Activated CD8-positive, alpha-beta memory T cell treated with anti-CD3 and anti-CD28 coated beads for 36 hours (primary cell): ENCODE measurements around the gene PKP4. TPM values are rescaled to one million over a fixed set of nuclear protein-coding genes. Genes with fewer than 3 reads are reported as not detected.
"Not testable (repeated sequence)": the region's sequence is repeated elsewhere in the genome, so short reads cannot be mapped to it uniquely, and the experiment has no call there.

ENCODE experiments used
- CTCF ChIA-PET: fragments of 350-600 bp; sonication (Branson Sonifier 250); formaldehyde crosslinking; loops from one replicate; lab custom pipeline; 2021; ENCODE audit warnings: antibody characterized with exemption; lab: Charles Lee
- POLR2A ChIA-PET: fragments of 350-600 bp; sonication (Branson Sonifier 250); formaldehyde crosslinking; loops from one replicate; lab custom pipeline; 2021; ENCODE audit warnings: antibody characterized with exemption; lab: Charles Lee
- total RNA-seq, 2 experiments: library from RNA; stranded (reverse); gene quantifications; one replicate each; pipeline ENCODE4 v1.2.3, GENCODE V29; 2021

The PKP4 gene
- total RNA-seq, 2 experiments from 2014 or later = 36.5 to 37.5 TPM

DNA sequence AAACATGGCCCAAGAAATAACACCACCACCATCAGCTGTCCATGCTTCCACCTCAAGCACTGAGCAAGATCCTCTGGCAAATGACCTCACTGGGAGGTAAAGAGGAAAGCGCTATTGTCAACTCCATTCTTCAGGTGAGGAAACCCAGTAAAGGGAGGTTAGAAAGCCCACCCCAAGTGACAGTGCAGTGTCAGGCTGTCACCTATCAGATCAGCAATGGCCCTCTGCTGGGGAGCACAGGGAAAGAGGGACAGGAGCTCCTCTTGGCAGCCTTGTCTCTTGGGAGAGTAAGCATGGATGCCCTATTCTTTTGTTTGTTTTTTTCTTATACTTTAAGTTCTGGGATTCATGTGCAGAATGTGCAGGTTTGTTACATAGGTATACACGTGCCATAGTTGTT lies 234.1 kb downstream of the PKP4 start:
- CTCF ChIA-PET = no interaction called here

DNA sequence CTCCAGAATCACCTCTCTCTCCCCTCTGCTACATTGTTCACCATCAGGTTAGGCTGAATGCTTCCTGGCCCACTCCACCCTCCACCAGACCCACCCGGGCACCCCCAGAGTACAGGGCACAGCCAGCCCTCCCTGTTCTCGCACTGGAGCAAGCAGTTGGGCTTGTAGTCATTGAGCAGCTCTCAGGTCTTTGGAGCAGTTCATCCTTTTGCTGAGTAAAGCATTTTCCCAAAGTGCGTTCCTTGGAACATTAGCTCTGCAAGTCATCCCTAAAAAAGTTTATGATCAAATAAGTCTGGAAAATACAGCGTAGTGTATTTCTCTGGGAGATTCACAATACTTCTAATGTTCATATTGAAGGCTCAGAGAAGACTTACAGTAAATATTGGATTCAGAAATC lies 234.9 kb downstream of the PKP4 start:
- ChIA-PET POLR2A (no interaction called here), CTCF (no interaction called here)

More for the DNA sequence above, 234.1 kb downstream of the PKP4 start:
- POLR2A ChIA-PET = no interaction called here

DNA sequence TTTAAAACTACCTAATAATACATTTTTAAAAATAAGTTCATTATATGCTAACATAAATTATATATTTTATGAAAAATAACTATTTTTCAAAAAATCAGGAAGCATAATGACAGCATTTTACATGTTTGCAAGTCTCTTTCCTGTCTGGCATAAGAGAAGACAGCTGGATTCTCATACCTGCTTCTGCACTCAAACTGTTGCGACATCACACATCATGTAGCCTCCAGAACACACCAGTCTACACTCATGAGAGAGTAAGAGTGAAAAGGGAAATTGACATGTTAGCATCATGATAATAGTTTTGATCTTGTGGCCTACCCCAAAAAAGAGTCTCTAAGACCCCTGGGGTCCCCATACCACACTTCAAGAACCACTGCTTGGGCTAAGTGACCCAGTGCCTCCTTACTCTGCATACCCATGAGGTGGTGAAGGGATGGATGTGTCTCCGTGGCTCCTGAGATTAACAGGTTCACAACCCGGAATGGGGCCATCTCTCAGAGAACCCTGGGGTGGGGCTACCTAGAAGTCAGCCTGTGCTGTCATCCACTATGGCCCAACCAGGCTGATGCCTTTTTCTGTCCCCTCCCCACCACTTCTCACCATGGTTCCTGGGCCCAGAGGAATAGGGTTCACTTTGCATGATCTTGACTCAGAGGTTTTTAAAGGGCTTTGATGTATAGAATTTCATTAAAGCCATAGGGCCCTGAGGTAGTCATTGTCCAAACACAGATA lies 235.8 kb downstream of the PKP4 start:
- ChIA-PET CTCF (no interaction called here), POLR2A (no interaction called here)

DNA sequence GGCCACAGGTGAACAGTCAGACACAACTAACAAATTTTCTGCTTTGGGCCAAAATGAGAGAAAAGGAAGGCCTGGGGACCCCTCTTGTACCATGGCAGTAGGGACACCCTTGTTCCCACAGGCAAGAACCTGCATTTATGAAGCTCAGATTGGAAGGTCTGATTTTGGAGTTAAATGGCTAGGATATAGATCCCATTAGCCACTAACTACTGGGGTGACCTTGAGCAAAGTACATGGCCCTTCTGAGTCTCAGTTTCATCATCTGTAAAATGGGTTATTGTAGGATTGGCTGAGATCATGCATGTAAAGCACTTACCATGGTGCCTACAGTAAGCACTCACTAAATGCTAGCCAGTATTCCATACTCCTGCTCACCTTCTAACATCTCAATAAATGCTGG lies 236.7 kb downstream of the PKP4 start:
- ChIA-PET CTCF (no interaction called here), POLR2A (no interaction called here)

DNA sequence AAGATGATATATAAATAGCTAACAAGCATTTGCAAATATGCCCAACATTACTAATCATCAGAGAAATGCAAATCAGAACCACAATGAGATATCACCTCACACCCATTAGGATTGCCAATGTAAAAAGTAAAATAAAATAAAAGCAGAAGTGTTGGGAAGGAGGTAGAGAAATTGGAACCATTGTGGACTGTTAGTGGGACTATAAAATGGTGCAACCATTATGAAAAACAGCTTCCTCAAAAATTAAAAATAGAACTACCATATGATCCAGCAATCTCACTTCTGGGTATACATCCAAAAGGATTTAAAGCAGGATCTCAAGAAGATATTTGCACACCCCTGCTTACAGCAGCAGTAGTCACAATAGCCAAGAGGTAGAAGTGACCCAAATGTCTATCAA lies 238.6 kb downstream of the PKP4 start:
- ChIA-PET CTCF (no interaction called here), POLR2A (no interaction called here)

DNA sequence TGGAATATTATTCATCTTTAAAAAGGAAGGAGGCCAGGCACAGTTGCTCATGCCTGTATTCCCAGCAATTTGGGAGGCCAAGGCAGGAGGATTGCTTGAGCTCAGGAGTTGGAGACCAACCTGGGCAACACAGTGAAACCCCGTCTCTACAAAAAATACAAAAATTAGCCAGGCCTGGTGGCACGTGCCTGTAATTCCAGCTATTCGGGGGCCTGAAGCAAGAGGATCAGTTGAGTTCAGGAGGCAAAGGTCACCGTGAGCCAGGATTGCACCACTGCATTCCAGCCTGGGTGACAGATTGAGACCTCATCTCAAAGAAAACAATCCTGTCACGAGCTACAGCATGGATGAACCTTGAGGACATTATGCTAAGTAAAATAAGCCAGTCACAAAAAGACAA lies 239.0 kb downstream of the PKP4 start:
- POLR2A ChIA-PET = not testable (repeated sequence)

DNA sequence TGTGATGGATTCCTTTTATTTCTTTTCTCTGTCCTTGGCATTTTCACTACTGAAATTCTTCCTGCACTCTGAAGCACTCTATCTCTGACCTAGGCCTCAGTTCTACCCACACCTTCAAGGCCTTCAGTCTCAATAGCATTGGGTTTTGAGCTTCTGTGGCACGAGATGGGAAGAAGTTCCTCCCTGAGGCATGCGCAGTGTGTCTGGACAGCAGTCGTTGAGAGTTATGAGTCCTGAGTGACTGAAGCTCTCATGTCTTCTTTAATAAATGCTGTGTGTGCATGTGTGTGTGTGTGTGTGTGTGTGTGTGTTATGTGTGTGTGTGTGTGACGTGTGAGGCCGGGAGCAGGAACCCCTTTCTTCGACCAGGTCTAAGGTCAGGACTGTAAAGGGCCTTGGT lies 242.6 kb downstream of the PKP4 start:
- CTCF ChIA-PET = interaction anchor here (0.6 kb wide), 1 partner anchor 124 kb away, joined by 6 read pairs; no protein-coding TSS in a partner anchor
- POLR2A ChIA-PET = no interaction called here

More for the DNA sequence above, 239.0 kb downstream of the PKP4 start:
- CTCF ChIA-PET = not testable (repeated sequence)

DNA sequence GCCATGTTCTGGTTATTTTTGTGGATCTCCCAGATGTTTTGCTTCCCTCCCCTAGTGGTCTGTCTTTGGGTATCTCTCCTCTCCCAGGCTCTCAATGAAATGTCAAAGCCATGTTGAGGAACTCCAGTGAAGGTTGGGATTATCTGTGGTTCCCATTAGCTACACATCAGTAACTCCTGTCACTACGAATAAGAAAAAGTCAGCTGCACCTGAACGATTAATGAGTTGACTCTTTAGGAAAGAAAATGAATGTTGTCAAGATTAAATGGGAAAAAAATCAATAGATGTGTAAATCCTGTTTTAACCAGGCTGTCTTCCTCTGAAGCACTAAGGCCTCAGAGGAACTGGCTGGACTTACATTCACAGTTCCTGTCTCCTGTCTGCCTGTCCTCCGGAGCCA lies 244.3 kb downstream of the PKP4 start:
- ChIA-PET POLR2A (no interaction called here), CTCF (no interaction called here)

DNA sequence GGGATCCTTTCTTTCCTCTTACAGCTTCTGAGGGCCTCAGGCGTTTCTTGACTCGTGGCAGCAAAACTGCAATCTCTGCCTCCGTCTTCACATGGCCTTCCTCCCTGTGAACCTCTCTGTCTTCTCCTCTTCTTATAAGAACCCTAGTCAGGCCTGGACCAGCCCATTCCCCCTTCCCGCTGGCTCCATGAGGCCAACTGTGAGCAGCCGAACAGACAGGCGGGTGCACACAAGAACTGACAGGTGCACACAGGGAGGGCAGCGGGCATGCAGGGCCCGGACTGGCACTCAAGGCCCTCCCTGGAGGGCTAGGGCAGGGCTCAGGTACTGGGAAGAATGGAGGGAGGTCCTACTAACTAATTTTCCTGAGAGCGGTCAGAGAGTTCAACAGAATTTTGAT lies 246.0 kb downstream of the PKP4 start:
- ChIA-PET CTCF (no interaction called here), POLR2A (no interaction called here)

DNA sequence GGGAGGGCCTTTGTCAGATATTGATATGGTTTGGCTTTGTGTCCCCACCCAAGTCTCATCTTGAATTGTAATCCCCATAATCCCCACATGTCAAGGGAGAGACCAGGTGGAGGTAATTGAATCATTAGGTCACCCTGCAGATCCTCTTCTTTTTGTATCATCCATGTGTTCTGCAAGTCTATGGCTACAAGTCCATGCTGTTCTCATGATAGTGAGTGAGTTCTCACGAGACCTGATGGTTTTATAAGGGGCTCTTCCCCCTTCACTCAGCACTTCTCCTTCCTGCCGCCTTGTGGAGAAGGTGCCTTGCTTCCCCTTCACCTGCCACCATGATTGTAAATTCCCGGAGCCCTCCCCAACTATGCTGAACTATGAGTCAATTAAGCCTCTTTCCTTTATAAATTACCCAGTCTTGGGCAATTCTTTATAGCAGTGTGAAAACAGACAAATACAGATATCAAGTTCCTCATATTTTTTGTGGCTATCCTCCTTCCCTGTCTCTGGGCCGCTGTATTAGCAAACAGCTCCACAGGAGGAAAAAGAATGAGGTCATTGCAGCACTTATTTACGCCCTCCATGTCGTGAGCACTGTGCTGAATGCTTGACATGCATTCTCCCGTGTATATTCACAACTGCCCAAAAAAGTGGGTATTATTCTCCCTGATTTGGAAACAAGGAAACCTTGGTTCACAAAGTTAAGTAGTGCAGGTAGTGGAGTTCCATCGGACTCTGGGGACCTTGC lies 248.1 kb downstream of the PKP4 start:
- POLR2A ChIA-PET, CTCF ChIA-PET: not testable (repeated sequence)

DNA sequence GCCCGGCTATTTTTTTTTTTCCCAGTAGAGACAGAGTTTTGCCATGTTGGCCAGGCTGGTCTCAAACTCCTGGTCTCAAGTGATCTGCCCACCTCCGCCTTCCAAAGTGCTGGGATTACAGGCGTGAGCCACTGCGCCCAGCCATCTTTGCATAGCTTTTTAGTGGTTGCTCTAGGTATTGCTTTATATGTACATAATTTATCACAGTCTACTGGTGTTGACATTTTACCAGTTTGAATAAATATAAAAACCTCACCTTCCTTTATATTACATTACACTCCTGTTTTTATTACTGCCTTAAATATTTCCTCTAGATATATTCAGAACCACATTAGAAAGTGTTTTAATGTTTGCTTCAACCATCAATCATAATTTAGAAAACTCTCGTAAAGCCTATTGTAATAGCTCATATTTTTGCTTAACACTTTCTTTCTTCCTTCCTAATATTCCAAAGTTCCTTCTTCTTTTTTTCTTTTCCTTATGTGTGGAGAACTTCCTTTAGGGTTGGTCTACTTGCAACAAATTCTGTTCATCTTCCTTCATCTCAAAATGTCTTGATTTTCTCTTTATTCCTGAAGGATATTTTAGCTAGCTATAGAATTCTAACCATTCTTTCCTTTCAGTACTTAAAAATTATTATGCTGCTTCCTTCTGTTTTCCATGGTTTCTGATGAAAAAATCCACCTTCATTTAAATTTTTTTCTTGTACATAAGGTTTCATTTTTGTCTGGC lies 256.2 kb downstream of the PKP4 start:
- ChIA-PET CTCF (interaction anchor here (0.7 kb wide), 1 partner anchor 19 kb away, joined by 3 read pairs; no protein-coding TSS in a partner anchor), POLR2A (no interaction called here)

DNA sequence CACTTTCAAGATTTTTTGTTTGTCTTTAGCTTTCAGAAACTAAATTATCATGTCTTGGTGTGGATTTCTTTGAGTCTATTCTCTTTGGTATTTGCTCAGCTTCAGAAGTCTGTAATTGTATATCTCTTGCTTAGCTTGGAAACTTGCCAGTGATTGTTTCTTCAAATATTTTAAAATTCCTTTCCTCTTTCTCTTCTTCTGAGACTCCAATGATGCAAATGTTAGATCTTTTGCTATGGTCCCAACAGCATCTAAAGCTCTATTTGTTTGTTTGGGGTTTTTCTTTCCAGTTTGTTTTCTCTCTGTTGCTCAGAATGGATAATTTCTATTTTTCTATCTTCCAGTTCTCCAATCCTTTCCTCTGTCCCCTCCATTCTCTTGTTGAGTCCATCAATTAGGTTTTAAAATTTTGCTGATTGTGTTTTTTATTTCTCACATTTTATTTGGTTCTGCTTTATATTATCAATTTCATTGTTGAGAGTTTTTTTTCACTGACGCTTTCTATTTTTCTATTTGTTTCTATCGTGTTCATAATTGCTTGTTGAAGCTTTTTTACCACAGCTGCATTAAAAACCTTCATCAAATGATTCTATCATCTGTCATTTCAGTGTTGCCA lies 256.9 kb downstream of the PKP4 start:
- CTCF ChIA-PET = no interaction called here
- POLR2A ChIA-PET = no interaction called here

DNA sequence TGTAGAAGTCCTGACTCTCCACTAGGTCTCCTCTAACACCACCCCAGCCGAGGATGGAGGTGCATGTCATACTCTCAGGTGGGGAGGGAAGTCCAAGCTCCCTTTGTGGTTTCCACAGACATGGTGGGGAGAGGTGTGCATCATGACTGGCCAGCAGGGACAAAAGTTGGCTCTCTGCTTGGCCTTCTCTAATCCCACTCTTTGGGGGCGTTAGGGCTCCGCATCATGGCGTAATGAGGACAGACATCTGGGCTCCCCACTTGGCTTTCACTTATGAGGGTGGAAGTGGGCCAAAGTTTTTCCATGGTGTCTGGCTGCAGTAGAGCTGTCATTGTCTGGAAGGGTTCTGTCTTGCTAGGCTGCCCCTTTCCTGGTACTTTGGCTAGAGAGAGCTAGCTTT lies 257.7 kb downstream of the PKP4 start:
- ChIA-PET CTCF (no interaction called here), POLR2A (no interaction called here)

DNA sequence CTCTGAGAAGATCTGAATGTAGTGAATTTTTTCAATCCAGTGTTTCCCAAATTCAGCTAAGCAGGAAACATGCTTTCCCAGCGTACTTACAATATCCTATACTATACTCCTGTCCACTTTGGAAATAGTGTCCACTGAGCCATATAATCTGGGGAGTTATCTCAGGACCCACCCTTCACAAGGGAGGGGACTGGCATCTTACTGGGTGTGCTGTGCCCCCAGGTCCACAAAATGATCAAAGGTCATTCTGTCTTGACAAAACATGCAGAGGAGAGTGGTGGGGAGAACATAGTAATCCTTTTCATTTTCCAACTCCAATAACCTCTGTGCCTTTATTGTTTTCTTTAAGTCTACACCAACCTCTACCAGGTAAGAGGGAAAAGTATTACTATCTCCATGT lies 258.6 kb downstream of the PKP4 start:
- POLR2A ChIA-PET = no interaction called here
- CTCF ChIA-PET = no interaction called here

DNA sequence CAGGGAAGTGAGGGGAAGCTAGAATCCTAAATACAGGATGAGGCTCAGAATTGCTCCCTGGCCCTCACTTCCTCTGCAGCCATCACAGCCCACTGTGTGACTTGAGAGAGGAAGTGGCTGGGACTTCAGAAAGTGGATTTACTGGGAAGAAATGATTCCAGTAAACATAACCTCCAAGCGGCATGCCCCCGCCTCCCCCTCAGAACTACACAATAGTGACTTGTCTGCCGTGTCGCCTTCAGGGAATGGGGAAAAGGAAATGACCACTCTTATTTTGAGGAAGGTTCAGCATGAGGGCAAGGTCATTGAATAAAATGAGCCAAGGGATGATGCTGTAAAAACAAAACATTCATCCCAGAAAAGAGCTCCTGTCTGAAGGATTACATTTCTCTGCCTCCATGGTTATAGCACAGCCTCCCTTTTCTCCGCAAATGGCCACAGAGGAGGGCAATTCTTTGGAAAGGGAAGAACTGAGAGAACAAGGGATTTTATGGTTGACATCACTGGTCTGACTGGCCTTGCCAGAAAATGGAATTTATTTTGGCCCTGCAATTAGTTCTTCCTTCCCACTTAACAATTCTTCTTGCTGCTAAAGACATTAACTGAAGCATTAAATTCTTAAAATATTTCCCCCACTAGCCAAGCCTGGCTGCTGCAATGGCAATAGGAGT lies 259.5 kb downstream of the PKP4 start:
- CTCF ChIA-PET = no interaction called here
- POLR2A ChIA-PET = no interaction called here

DNA sequence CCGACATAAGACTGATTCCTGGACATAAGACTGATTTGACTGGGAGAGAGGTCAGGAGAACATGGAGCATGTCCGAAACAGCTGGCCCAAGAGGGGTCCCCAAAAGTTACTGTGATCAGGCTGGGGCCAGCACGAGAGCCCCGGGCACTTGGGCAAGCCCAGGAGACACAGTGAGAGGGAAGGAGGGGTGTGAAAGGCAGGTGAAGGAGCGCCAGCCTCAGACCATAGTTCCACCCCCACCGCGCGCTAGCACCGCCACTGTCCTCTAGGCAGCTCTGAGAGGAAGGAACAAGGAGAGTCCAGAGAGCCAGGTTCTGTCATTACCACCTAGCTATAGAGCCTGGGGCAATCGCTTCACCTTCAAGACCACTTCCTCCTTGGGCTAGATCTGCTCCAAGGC lies 260.2 kb downstream of the PKP4 start:
- CTCF ChIA-PET = no interaction called here
- POLR2A ChIA-PET = no interaction called here

DNA sequence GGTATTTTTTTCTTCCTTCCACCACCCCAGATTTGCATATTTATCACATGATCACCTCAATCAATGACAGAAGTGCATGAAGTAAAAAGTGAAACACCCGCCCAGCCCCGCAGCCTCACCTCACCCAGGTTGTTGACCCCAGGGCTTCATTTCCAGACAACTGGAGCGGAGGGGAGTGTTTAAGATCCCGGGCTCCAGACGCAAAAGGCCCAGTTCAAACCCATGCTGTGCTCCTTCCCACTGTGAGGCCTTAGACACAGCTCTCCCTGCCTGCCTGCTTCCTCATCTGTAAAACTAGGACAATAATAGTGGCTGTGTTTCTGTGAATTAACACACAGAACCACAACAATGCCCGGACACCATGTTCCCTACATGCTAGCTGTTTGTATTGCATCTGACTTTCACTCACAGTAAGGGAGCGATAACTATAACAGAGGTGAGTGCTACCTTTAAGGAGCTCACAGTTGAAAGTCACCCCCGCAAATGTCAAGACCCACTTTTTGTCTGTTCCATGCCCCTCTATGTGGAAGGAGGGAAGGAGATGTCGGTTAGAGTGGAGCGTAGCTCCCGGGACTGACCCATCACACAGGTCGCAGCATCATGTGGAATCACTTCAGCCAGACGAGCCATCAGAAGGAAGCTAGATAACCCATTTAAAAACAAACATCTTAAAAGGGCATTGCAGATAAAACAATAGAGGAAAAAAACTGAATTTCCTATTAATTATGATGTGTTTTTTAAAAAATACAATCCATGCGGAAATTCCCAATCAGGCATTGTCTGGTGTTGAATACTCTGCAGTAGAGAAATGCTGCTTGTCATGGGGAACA lies 260.8 kb downstream of the PKP4 start:
- POLR2A ChIA-PET = no interaction called here
- CTCF ChIA-PET = no interaction called here

DNA sequence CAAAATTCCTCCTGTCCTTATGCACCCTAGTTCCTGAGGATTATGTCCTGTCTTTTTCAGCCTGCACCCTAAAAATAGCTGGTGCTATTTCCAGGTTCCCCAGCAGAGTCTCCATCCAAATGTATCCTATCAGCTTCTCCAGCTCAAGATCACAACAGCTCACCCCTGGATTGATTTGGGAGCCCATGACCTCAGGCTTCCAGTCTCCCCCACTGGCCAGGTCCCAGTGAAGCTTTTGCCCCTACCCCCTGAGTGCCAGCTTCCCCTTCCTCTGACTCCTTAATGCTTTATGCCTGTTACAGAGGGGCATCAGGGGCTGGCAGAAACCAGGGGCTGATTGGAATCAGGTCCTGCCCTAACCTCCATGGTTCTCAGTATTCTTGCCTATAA lies 261.4 kb downstream of the PKP4 start:
- POLR2A ChIA-PET = no interaction called here
- CTCF ChIA-PET = no interaction called here

DNA sequence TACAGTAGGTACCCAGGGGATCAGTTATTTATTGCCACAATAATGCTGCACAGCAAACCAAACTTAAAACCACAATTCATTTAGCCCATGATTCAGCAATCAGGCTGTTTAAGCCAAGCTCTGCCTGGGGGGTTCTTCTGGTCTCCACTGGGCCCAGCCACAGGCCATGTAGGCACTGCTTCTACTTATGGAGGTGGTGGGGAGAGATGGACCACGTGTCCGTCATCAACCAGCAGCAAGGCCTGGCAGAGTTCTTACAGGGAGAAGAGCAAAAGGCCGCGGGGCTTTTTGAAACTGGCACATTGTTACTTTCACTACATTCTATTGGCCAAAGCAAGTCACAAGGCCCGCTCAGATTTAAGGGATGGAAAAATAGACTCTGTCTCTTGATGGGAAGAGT lies 262.1 kb downstream of the PKP4 start:
- POLR2A ChIA-PET = no interaction called here

More for the DNA sequence above, 262.1 kb downstream of the PKP4 start:
- CTCF ChIA-PET = no interaction called here
